ENCODE measurements around the gene PDE4D.

- TF ChIP-seq ZNF274 (IDR thresholded peaks at IDR 0.05; ENCODE audit: low read depth, low read length) = no peak
- TF ChIP-seq YY1 (IDR thresholded peaks at IDR 0.05; ENCODE audit: insufficient read depth, insufficient read length) = no peak
Observed at GRCh38 chr5:59128646-59129290, 764.8 kb downstream of the PDE4D start.

Measured in NT2/D1 (cell line).